A673 (cell line): Measurements from ENCODE around the gene PARP14.
"Not testable (repeated sequence)": the region's sequence is repeated elsewhere in the genome, so short reads cannot be mapped to it uniquely, and the experiment has no call there.

Experiments
- CTCF ChIP-seq: fragments of 300-800, 200-600 bp; sonication (generic); conservative IDR thresholded peaks from 2 replicates; pipeline ENCODE4 v1.5.1; 2017; ENCODE audit warnings: low read depth, mild to moderate bottlenecking, antibody characterized with exemption, low read length, moderate library complexity, mixed read lengths
- EZH2 ChIP-seq: fragments of 200-600 bp; sonication (generic); IDR thresholded peaks from 2 replicates; pipeline ENCODE4 v1.6.1; 2017; ENCODE audit warnings: borderline replicate concordance, low read depth, mild to moderate bottlenecking, mixed read lengths, antibody characterized with exemption, low read length; ENCODE audit not compliant: poor library complexity, severe bottlenecking

DNA sequence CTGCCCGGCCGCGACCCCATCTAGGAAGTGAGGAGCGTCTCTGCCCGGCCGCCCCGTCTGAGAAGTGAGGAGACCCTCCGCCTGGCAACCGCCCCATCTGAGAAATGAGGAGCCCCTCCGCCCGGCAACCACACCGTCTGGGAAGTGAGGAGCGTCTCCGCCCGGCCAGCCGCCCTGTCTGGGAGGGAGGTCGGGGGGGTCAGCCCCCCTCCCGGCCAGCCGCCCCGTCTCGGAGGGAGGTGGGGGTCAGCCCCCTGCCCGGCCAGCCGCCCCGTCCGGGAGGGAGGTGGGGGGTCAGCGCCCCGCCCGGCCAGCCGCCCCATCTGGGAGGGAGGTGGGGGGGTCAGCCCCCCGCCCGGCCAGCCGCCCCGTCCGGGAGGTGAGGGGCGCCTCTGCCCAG is 66.7 kb downstream of the PARP14 start:
- TF ChIP-seq CTCF, EZH2: not testable (repeated sequence)
